ENCODE results near the gene INAFM2. TPM values are rescaled to one million over a fixed set of nuclear protein-coding genes. Genes with fewer than 3 reads are reported as not detected.
A peak's percentile ranks its signal among the peaks of the same experiment; 100 is the strongest.

Gene INAFM2
- total and polyA plus RNA-seq, 5 donors from 2014 or later = 0.67 to 10.0 (median 2.1) TPM

GRCh38 chr15:40325700-40326099 lies 2.2 kb downstream of the INAFM2 start:
- Mint-ChIP-seq H3K27ac (peak overlapping the region in 1 of 3 donors; percentile 59), H3K27me3 (peaks cover 14% of the 10 kb centered on the region), H3K4me3 (peak overlapping the region; percentile 17 to 93 (median 89)), H3K36me3 (no peaks in the 10 kb centered on the region), H3K4me1 (peaks cover 17 to 41% (median 26%) of the 10 kb centered on the region in 4 donors), H3K9me3 (no peaks in the 10 kb centered on the region)
- Histone ChIP-seq H3K27ac (ENCODE audit: insufficient read depth, low read length, poor library complexity, severe bottlenecking) (no peak overlapping the region), H3K36me3 (ENCODE audit: control insufficient read depth, insufficient read depth, low read length) (no peaks in the 10 kb centered on the region), H3K9me3 (ENCODE audit: control insufficient read depth in 2 of 2, low read length in 2 of 2) (no peaks in the 10 kb centered on the region), H3K27me3 (ENCODE audit: control insufficient read depth, insufficient read depth, low read length) (no peaks in the 10 kb centered on the region), H3K4me1 (ENCODE audit: control insufficient read depth, insufficient read depth, low read length, poor library complexity, severe bottlenecking) (peaks cover 24% of the 10 kb centered on the region), H3K4me3 (ENCODE audit: low read depth, low read length) (no peak overlapping the region)
- DNase-seq = no peak
- no peak for ATAC-seq (ENCODE audit: low read depth in 2 of 2)

- H3K4me1 ChIP-seq (ENCODE audit: control insufficient read depth, insufficient read depth, low read length, poor library complexity, severe bottlenecking) = peaks cover 20% of the 10 kb centered on the region
- H3K4me1 Mint-ChIP-seq = peaks cover 10 to 30% (median 19%) of the 10 kb centered on the region in 4 donors
- H3K27ac Mint-ChIP-seq = peak overlapping the region in 1 of 3 donors; percentile 23
Measured at GRCh38 chr15:40327457-40327856, 4.0 kb downstream of the INAFM2 start.

GRCh38 chr15:40328176-40328575 lies 4.7 kb downstream of the INAFM2 start:
- no peaks in the 10 kb centered on the region for H3K36me3 ChIP-seq (ENCODE audit: control insufficient read depth, insufficient read depth, low read length)
- Mint-ChIP-seq H3K36me3 (peaks cover 3% of the 10 kb centered on the region), H3K27me3 (peaks cover 7% of the 10 kb centered on the region), H3K9me3 (no peaks in the 10 kb centered on the region), H3K4me1 (peaks cover 10 to 24% (median 16%) of the 10 kb centered on the region in 4 donors), H3K27ac (no peak overlapping the region), H3K4me3 (peak overlapping the region in 1 of 4 donors; percentile 27)
- ATAC-seq (ENCODE audit: low read depth in 2 of 2) (no peak), DNase-seq (no peak)
- H3K27ac ChIP-seq (ENCODE audit: insufficient read depth, low read length, poor library complexity, severe bottlenecking) = no peak overlapping the region
- peaks cover 14% of the 10 kb centered on the region for H3K4me1 ChIP-seq (ENCODE audit: control insufficient read depth, insufficient read depth, low read length, poor library complexity, severe bottlenecking)
- H3K9me3 ChIP-seq (ENCODE audit: control insufficient read depth in 2 of 2, low read length in 2 of 2) = no peaks in the 10 kb centered on the region
- H3K4me3 ChIP-seq (ENCODE audit: low read depth, low read length) = no peak overlapping the region
- no peaks in the 10 kb centered on the region for H3K27me3 ChIP-seq (ENCODE audit: control insufficient read depth, insufficient read depth, low read length)

More at GRCh38 chr15:40327457-40327856, 4.0 kb downstream of the INAFM2 start:
- peaks cover 13% of the 10 kb centered on the region for H3K27me3 Mint-ChIP-seq
- H3K36me3 Mint-ChIP-seq = no peaks in the 10 kb centered on the region
- peak overlapping the region in 1 of 4 donors; percentile 19 for H3K4me3 Mint-ChIP-seq
- H3K36me3 ChIP-seq (ENCODE audit: control insufficient read depth, insufficient read depth, low read length) = no peaks in the 10 kb centered on the region
- no peak overlapping the region for H3K4me3 ChIP-seq (ENCODE audit: low read depth, low read length)
- H3K9me3 Mint-ChIP-seq = no peaks in the 10 kb centered on the region
- ATAC-seq (ENCODE audit: low read depth in 2 of 2) (no peak), DNase-seq (no peak)
- no peak overlapping the region for H3K27ac ChIP-seq (ENCODE audit: insufficient read depth, low read length, poor library complexity, severe bottlenecking)
- H3K27me3 ChIP-seq (ENCODE audit: control insufficient read depth, insufficient read depth, low read length) = no peaks in the 10 kb centered on the region
- H3K9me3 ChIP-seq (ENCODE audit: control insufficient read depth in 2 of 2, low read length in 2 of 2) = no peaks in the 10 kb centered on the region

- DNase-seq = no peak
- Mint-ChIP-seq H3K36me3 (peaks cover 3% of the 10 kb centered on the region), H3K4me3 (peak overlapping the region in 2 of 4 donors; percentile 27 to 35), H3K9me3 (peaks cover 0 to 2% (median 0%) of the 10 kb centered on the region in 7 donors), H3K27ac (no peak overlapping the region), H3K27me3 (peaks cover 7% of the 10 kb centered on the region), H3K4me1 (peaks cover 10 to 26% (median 16%) of the 10 kb centered on the region in 4 donors)
- Histone ChIP-seq H3K4me1 (ENCODE audit: control insufficient read depth, insufficient read depth, low read length, poor library complexity, severe bottlenecking) (peaks cover 13% of the 10 kb centered on the region), H3K4me3 (ENCODE audit: low read depth, low read length) (no peak overlapping the region), H3K9me3 (ENCODE audit: control insufficient read depth in 2 of 2, low read length in 2 of 2) (no peaks in the 10 kb centered on the region), H3K36me3 (ENCODE audit: control insufficient read depth, insufficient read depth, low read length) (no peaks in the 10 kb centered on the region), H3K27ac (ENCODE audit: insufficient read depth, low read length, poor library complexity, severe bottlenecking) (no peak overlapping the region), H3K27me3 (ENCODE audit: control insufficient read depth, insufficient read depth, low read length) (no peaks in the 10 kb centered on the region)
- ATAC-seq (ENCODE audit: low read depth in 2 of 2) = no peak
Measured at GRCh38 chr15:40328751-40329150, 5.3 kb downstream of the INAFM2 start.

GRCh38 chr15:40329804-40330203 lies 6.3 kb downstream of the INAFM2 start:
- Mint-ChIP-seq H3K36me3 (peaks cover 3% of the 10 kb centered on the region), H3K27me3 (peaks cover 5% of the 10 kb centered on the region), H3K27ac (no peak overlapping the region), H3K4me3 (no peak overlapping the region), H3K4me1 (peaks cover 10 to 34% (median 16%) of the 10 kb centered on the region in 4 donors), H3K9me3 (peaks cover 0 to 2% (median 0%) of the 10 kb centered on the region in 7 donors)
- Histone ChIP-seq H3K27me3 (ENCODE audit: control insufficient read depth, insufficient read depth, low read length) (no peaks in the 10 kb centered on the region), H3K4me1 (ENCODE audit: control insufficient read depth, insufficient read depth, low read length, poor library complexity, severe bottlenecking) (peaks cover 4% of the 10 kb centered on the region), H3K36me3 (ENCODE audit: control insufficient read depth, insufficient read depth, low read length) (no peaks in the 10 kb centered on the region), H3K9me3 (ENCODE audit: control insufficient read depth in 2 of 2, low read length in 2 of 2) (no peaks in the 10 kb centered on the region), H3K4me3 (ENCODE audit: low read depth, low read length) (no peak overlapping the region), H3K27ac (ENCODE audit: insufficient read depth, low read length, poor library complexity, severe bottlenecking) (no peak overlapping the region)
- DNase-seq = no peak
- no peak for ATAC-seq (ENCODE audit: low read depth in 2 of 2)

- Mint-ChIP-seq H3K27me3 (no peaks in the 10 kb centered on the region), H3K27ac (no peak overlapping the region), H3K4me1 (peaks cover 5 to 28% (median 10%) of the 10 kb centered on the region in 4 donors), H3K36me3 (peaks cover 3% of the 10 kb centered on the region), H3K9me3 (peaks cover 0 to 2% (median 0%) of the 10 kb centered on the region in 7 donors), H3K4me3 (no peak overlapping the region)
- Histone ChIP-seq H3K36me3 (ENCODE audit: control insufficient read depth, insufficient read depth, low read length) (no peaks in the 10 kb centered on the region), H3K9me3 (ENCODE audit: control insufficient read depth in 2 of 2, low read length in 2 of 2) (no peaks in the 10 kb centered on the region), H3K4me1 (ENCODE audit: control insufficient read depth, insufficient read depth, low read length, poor library complexity, severe bottlenecking) (no peaks in the 10 kb centered on the region), H3K4me3 (ENCODE audit: low read depth, low read length) (no peak overlapping the region), H3K27ac (ENCODE audit: insufficient read depth, low read length, poor library complexity, severe bottlenecking) (no peak overlapping the region), H3K27me3 (ENCODE audit: control insufficient read depth, insufficient read depth, low read length) (no peaks in the 10 kb centered on the region)
- DNase-seq (no peak), ATAC-seq (ENCODE audit: low read depth in 2 of 2) (no peak)
Measured at GRCh38 chr15:40330368-40330836, 6.9 kb downstream of the INAFM2 start.

- DNase-seq = no peak
- H3K4me1 Mint-ChIP-seq = peaks cover 5 to 21% (median 6%) of the 10 kb centered on the region in 4 donors
- Histone ChIP-seq H3K4me3 (ENCODE audit: low read depth, low read length) (no peak overlapping the region), H3K9me3 (ENCODE audit: control insufficient read depth in 2 of 2, low read length in 2 of 2) (no peaks in the 10 kb centered on the region), H3K27me3 (ENCODE audit: control insufficient read depth, insufficient read depth, low read length) (no peaks in the 10 kb centered on the region), H3K4me1 (ENCODE audit: control insufficient read depth, insufficient read depth, low read length, poor library complexity, severe bottlenecking) (no peaks in the 10 kb centered on the region), H3K36me3 (ENCODE audit: control insufficient read depth, insufficient read depth, low read length) (no peaks in the 10 kb centered on the region), H3K27ac (ENCODE audit: insufficient read depth, low read length, poor library complexity, severe bottlenecking) (no peak overlapping the region)
- no peak for ATAC-seq (ENCODE audit: low read depth in 2 of 2)
- H3K9me3 Mint-ChIP-seq = peaks cover 0 to 2% (median 0%) of the 10 kb centered on the region in 7 donors
- H3K27ac Mint-ChIP-seq = no peak overlapping the region
- no peak overlapping the region for H3K4me3 Mint-ChIP-seq
- H3K27me3 Mint-ChIP-seq = no peaks in the 10 kb centered on the region
- H3K36me3 Mint-ChIP-seq = peaks cover 3% of the 10 kb centered on the region
Measured at GRCh38 chr15:40331026-40331425, 7.5 kb downstream of the INAFM2 start.

- Mint-ChIP-seq H3K36me3 (peaks cover 3% of the 10 kb centered on the region), H3K4me1 (peaks cover 5 to 19% (median 6%) of the 10 kb centered on the region in 4 donors), H3K27ac (no peak overlapping the region), H3K9me3 (peaks cover 0 to 2% (median 0%) of the 10 kb centered on the region in 7 donors), H3K27me3 (no peaks in the 10 kb centered on the region), H3K4me3 (no peak overlapping the region)
- ATAC-seq (ENCODE audit: low read depth in 2 of 2) (no peak), DNase-seq (no peak)
- Histone ChIP-seq H3K9me3 (ENCODE audit: control insufficient read depth in 2 of 2, low read length in 2 of 2) (no peaks in the 10 kb centered on the region), H3K36me3 (ENCODE audit: control insufficient read depth, insufficient read depth, low read length) (no peaks in the 10 kb centered on the region), H3K4me1 (ENCODE audit: control insufficient read depth, insufficient read depth, low read length, poor library complexity, severe bottlenecking) (no peaks in the 10 kb centered on the region), H3K27me3 (ENCODE audit: control insufficient read depth, insufficient read depth, low read length) (no peaks in the 10 kb centered on the region), H3K4me3 (ENCODE audit: low read depth, low read length) (no peak overlapping the region), H3K27ac (ENCODE audit: insufficient read depth, low read length, poor library complexity, severe bottlenecking) (no peak overlapping the region)
Measured at GRCh38 chr15:40331637-40332036, 8.1 kb downstream of the INAFM2 start.

Measured in CD4-positive, CD25-positive, alpha-beta regulatory T cell (primary cell).